Activated B cell treated with CpG ODN at 0.5 μM for 24 hours (primary cell): Measurements from ENCODE around the gene TGM6. TPM values are rescaled to one million over a fixed set of nuclear protein-coding genes. Genes with fewer than 3 reads are reported as not detected.

ENCODE experiments used
- ATAC-seq: fragments of 200-7000 bp; cut with Tn5 transposase; one replicate; pipeline ENCODE4 v1.10.0; 2021; ENCODE audit warnings: low read depth, mild to moderate bottlenecking, moderate library complexity
- CTCF ChIA-PET: fragments of 350-600 bp; sonication (Branson Sonifier 250); formaldehyde crosslinking; loops from one replicate; lab custom pipeline; 2021; ENCODE audit warnings: antibody characterized with exemption; lab: Charles Lee
- POLR2A ChIA-PET: fragments of 350-600 bp; sonication (Branson Sonifier 250); formaldehyde crosslinking; loops from one replicate; lab custom pipeline; 2021; ENCODE audit warnings: antibody characterized with exemption; lab: Charles Lee
- DNase-seq: peaks from one replicate; pipeline ENCODE4 v3.0.0; 2022
- H3K27ac Mint-ChIP-seq: one replicate; pipeline ENCODE4 v1.8.0; 2020; ENCODE audit warnings: mixed read lengths
- H3K27me3 Mint-ChIP-seq: one replicate; pipeline ENCODE4 v1.8.0; 2021; ENCODE audit warnings: mixed read lengths
- H3K36me3 Mint-ChIP-seq: one replicate; pipeline ENCODE4 v1.8.0; 2021; ENCODE audit warnings: low read depth, mixed read lengths
- H3K4me1 Mint-ChIP-seq: one replicate; pipeline ENCODE4 v1.8.0; 2021; ENCODE audit warnings: mixed read lengths
- H3K4me3 Mint-ChIP-seq: one replicate; pipeline ENCODE4 v1.8.0; 2020; ENCODE audit warnings: mild to moderate bottlenecking, mixed read lengths
- H3K9me3 Mint-ChIP-seq: one replicate; pipeline ENCODE4 v1.8.0; 2020; ENCODE audit warnings: mixed read lengths
- intact Hi-C: fragments of 100-400 bp; cut with micrococcal nuclease; formaldehyde crosslinking; loops from one replicate; pipeline ENCODE4 v1.15.1; 2024
- total RNA-seq: library from RNA; stranded (reverse); gene quantifications from 2 replicates; pipeline ENCODE4 v1.2.3, GENCODE V29; 2022
- TF ChIP-seq, protein P1 (sequence below): fragments of 200-600 bp; IDR thresholded peaks from one replicate; pipeline ENCODE4 v1.8.0; 2022; ENCODE audit warnings: antibody characterized with exemption, mild to moderate bottlenecking

Gene TGM6
- total RNA-seq, 1 donor from 2014 or later = not detected

- Mint-ChIP-seq H3K4me1 (peaks cover 50% of the 10 kb centered on the region), H3K27ac (peak within 1 kb of the TSS; percentile 97), H3K27me3 (no peaks in the 10 kb centered on the region), H3K36me3 (peaks cover 46% of the 10 kb centered on the region), H3K9me3 (no peaks in the 10 kb centered on the region), H3K4me3 (peak within 1 kb of the TSS; percentile 99)
- POLR2A ChIA-PET = interaction anchor here (0.6 to 3.0 kb wide), 18 partner anchors 8 to 1352 kb away, joined by 3 to 32 read pairs (median 4); partner anchors contain the start of genes IDH3B, NOP56, PCED1A and VPS16
- TF ChIP-seq, protein P1, sequence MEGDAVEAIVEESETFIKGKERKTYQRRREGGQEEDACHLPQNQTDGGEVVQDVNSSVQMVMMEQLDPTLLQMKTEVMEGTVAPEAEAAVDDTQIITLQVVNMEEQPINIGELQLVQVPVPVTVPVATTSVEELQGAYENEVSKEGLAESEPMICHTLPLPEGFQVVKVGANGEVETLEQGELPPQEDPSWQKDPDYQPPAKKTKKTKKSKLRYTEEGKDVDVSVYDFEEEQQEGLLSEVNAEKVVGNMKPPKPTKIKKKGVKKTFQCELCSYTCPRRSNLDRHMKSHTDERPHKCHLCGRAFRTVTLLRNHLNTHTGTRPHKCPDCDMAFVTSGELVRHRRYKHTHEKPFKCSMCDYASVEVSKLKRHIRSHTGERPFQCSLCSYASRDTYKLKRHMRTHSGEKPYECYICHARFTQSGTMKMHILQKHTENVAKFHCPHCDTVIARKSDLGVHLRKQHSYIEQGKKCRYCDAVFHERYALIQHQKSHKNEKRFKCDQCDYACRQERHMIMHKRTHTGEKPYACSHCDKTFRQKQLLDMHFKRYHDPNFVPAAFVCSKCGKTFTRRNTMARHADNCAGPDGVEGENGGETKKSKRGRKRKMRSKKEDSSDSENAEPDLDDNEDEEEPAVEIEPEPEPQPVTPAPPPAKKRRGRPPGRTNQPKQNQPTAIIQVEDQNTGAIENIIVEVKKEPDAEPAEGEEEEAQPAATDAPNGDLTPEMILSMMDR = no peak
- CTCF ChIA-PET = interaction anchor here (1.1 to 1.6 kb wide), 3 partner anchors 51 to 693 kb away, joined by 4 to 7 read pairs (median 4); no protein-coding TSS in a partner anchor
- peak; percentile 94 for ATAC-seq
- intact Hi-C loops = loop anchor here (1.0 to 10.0 kb wide), 10 partner anchors 38 to 1146 kb away; partner anchors contain the start of genes NOP56, NSFL1C, PCED1A and PTPRA
- DNase-seq = peak; percentile 95
Measured at GRCh38 chr20:2470423-2471193, 89.9 kb downstream of the TGM6 start, which contains the start of gene SNRPB. Gene SNRPB (minus strand): TSS chr20:2470789. CDS start chr20:2470690, 99 bp downstream.

- ChIA-PET CTCF (no interaction called here), POLR2A (no interaction called here)
- Mint-ChIP-seq H3K4me1 (peaks cover 30% of the 10 kb centered on the region), H3K9me3 (peaks cover 4% of the 10 kb centered on the region), H3K4me3 (no peak overlapping the region), H3K27ac (no peak overlapping the region), H3K27me3 (no peaks in the 10 kb centered on the region), H3K36me3 (peaks cover 25% of the 10 kb centered on the region)
- no peak for ATAC-seq
- TF ChIP-seq, protein P1 = no peak
- DNase-seq = no peak
- intact Hi-C loops = loop anchor here (10.0 kb wide), 2 partner anchors 371 to 1149 kb away; partner anchors contain the start of genes PCED1A, SDCBP2 and VPS16
Measured at GRCh38 chr20:2473516-2473915, 92.8 kb downstream of the TGM6 start.

DNA sequence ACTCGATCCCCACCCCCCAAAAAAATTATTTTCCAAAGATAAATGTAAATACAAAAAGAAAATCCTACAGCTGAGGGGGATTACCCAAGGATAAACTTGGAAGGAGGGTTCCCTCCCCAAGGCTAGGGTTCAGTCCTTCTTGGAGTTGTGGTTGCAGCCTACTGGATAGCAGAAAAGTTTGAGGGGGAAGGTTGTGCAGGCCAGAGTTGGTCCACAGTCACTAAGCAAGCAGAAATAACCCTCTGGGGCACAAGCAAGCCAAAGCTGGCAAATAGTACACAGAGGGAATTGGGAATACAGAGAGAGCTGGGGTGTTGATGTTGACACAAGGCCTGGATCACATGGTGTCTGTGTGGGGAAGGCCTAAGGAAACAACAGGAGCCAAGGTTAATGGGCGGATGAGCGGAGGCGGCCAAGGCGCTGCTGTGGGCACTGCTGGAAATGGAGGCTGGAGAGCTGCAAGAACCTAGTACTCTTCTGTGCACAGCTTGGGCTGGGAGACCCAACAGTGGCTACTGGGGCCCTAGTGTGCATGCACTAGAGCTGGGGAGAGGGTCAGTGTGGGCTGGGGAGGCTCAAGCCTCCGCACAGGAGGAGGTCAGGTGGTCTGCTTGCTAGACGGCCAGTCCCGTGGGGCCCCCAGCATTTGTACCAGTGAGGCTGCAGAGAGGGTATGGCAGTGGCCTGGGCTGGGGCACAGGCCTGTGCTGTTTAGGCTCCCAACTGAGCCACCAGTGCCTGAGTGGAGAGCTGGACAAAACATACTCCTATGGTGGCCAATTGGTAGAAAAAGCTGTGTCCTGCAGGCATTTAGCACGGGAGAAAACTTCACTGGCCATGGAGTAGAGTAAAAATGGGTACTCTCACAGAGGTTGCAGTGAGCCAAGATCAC is 95.4 kb downstream of the TGM6 start:
- intact Hi-C loops = loop anchor here (10.0 kb wide), 2 partner anchors 369 to 1151 kb away; partner anchors contain the start of genes PCED1A, SDCBP2 and VPS16
- ChIA-PET CTCF (interaction anchor here (1.7 kb wide), 1 partner anchor 45 kb away, joined by 4 read pairs; no protein-coding TSS in a partner anchor), POLR2A (no interaction called here)
- peaks cover 16% of the 10 kb centered on the region for H3K36me3 Mint-ChIP-seq
- no peak overlapping the region for H3K4me3 Mint-ChIP-seq
- H3K27ac Mint-ChIP-seq = no peak overlapping the region
- no peak for ATAC-seq
- no peak for DNase-seq
- peaks cover 9% of the 10 kb centered on the region for H3K9me3 Mint-ChIP-seq
- TF ChIP-seq, protein P1 = no peak
- H3K4me1 Mint-ChIP-seq = peaks cover 8% of the 10 kb centered on the region
- H3K27me3 Mint-ChIP-seq = no peaks in the 10 kb centered on the region

GRCh38 chr20:2476742-2477615 is 96.3 kb downstream of the TGM6 start:
- POLR2A ChIA-PET = no interaction called here
- intact Hi-C loops = loop anchor here (10.0 kb wide), 2 partner anchors 368 to 1152 kb away; partner anchors contain the start of genes PCED1A, SDCBP2 and VPS16
- Mint-ChIP-seq H3K27ac (no peak overlapping the region), H3K4me3 (no peak overlapping the region), H3K4me1 (peaks cover 6% of the 10 kb centered on the region), H3K36me3 (peaks cover 25% of the 10 kb centered on the region), H3K9me3 (peaks cover 10% of the 10 kb centered on the region), H3K27me3 (no peaks in the 10 kb centered on the region)
- TF ChIP-seq, protein P1 = no peak
- ATAC-seq (no peak), DNase-seq (no peak)
- CTCF ChIA-PET = interaction anchor here (1.7 kb wide), 1 partner anchor 44 kb away, joined by 4 read pairs; no protein-coding TSS in a partner anchor
